Body of pancreas (tissue), 4 donors: Measurements from ENCODE around the gene FAM3A. TPM values are rescaled to one million over a fixed set of nuclear protein-coding genes. Genes with fewer than 3 reads are reported as not detected.
A peak's percentile ranks its signal among the peaks of the same experiment; 100 is the strongest.

Experiments used
- ATAC-seq: fragments of 150-250 bp; one replicate; pipeline ENCODE4 v1.9.1; 2016
- DNase-seq, 4 donors: peaks; one replicate each; pipeline ENCODE4 v3.0.0-alpha.2; 2019
- H3K27ac ChIP-seq, 4 donors: fragments of 200-600 bp; sonication (generic); 1 replicate in 3 of 4; 2 replicates in 1 of 4; pipeline versions ENCODE4 v1.5.1 to v1.6.1; 2016 to 2019; ENCODE audit warnings: mild to moderate bottlenecking in 1 of 4, mixed read lengths in 1 of 4, moderate library complexity in 1 of 4
- H3K27me3 ChIP-seq, 2 donors: fragments of 200-600 bp; sonication (generic); one replicate each; pipeline ENCODE4 v1.6.0; 2016; ENCODE audit warnings: mild to moderate bottlenecking in 1 of 2
- H3K36me3 ChIP-seq, 2 donors: fragments of 200-600 bp; sonication (generic); replicated peaks in 1 of 2; 2 replicates each; pipeline ENCODE4 v1.5.1; 2016; ENCODE audit warnings: low read depth in 2 of 2; ENCODE audit not compliant: insufficient read depth in 1 of 2
- H3K4me1 ChIP-seq: fragments of 200-600 bp; sonication (generic); one replicate; pipeline ENCODE4 v1.6.0; 2016
- H3K4me3 ChIP-seq, 2 donors: fragments of 200-600 bp; sonication (generic); 1 replicate in 1 of 2; 2 replicates in 1 of 2; pipeline ENCODE4 v1.5.1; 2016 to 2019
- H3K9me3 ChIP-seq, 3 donors: fragments of 200-600 bp; sonication (generic); 1 replicate in 2 of 3; 2 replicates in 1 of 3; pipeline ENCODE4 v1.5.1; 2016
- POLR2A ChIP-seq, 3 donors: fragments of 450-650 bp; IDR thresholded peaks; one replicate each; pipeline ENCODE4 v1.6.1; 2016; ENCODE audit warnings: antibody characterized with exemption in 3 of 3, mild to moderate bottlenecking in 2 of 3
- WGBS, 2 donors: methylation state at CpG; one replicate each; pipeline ENCODE4 v1.1.5; 2017; 5-methylcytosine and 5-hydroxymethylcytosine counted together
- intact Hi-C: fragments of 100-400 bp; cut with DNase I; formaldehyde crosslinking; loops from one replicate; pipeline ENCODE4 v1.15.1; 2023
- small RNA-seq: library from RNA; depleted of rRNA; stranded (forward); fragments of <200 nt; gene quantifications from one replicate; pipeline ENCODE3, GENCODE V24; 2016
- total RNA-seq, 2 donors: library from RNA; depleted of rRNA; stranded (reverse); fragments of >200 nt; gene quantifications; one replicate each; pipeline ENCODE4 v1.1.0, GENCODE V29; 2016
- TF ChIP-seq, protein P1 (sequence below), 7 experiments: fragments of 450-650 bp in 4 of 7; fragments of 200-600 bp in 3 of 7; sonication (generic) in 3 of 7; IDR thresholded peaks; one replicate each; pipeline ENCODE4 v1.5.1; 2016 to 2019; ENCODE audit warnings: antibody characterized with exemption in 7 of 7

The FAM3A gene
- total RNA-seq, 2 donors from 2014 or later: 32.3 to 48.3 TPM

DNA sequence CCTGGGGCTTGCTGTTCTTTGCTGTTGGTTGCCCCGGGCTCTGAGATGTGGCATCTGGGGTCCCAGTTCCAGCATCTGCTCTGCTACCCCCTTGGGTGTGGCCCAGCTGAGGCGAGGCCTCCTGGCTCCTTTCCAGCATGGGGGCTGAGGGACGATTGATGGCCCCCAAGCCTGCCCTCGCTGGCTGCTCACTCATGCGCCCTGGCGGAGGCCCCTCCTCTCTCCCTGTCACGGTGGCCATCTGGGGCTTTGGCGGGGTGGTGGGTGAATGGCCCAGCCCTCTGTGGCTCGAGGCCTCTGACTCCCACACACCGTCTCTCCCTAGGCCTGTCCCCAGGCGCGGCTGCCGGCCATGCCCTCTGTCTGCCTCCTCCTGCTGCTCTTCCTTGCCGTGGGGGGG is 56.2 kb downstream of the FAM3A start:
- no peak overlapping the region for H3K4me3 ChIP-seq
- H3K9me3 ChIP-seq: no peaks in the 10 kb centered on the region
- no peaks in the 10 kb centered on the region for H3K36me3 ChIP-seq
- WGBS, 2 donors: 69 to 94% methylated on average over 3 to 12 of the region's 14 CpGs
- H3K27ac ChIP-seq: no peak overlapping the region
- no peaks in the 10 kb centered on the region for H3K4me1 ChIP-seq
- DNase-seq (no peak), ATAC-seq (no peak)
- TF ChIP-seq POLR2A (IDR thresholded peaks at IDR 0.05): no peak
- TF ChIP-seq, protein P1, sequence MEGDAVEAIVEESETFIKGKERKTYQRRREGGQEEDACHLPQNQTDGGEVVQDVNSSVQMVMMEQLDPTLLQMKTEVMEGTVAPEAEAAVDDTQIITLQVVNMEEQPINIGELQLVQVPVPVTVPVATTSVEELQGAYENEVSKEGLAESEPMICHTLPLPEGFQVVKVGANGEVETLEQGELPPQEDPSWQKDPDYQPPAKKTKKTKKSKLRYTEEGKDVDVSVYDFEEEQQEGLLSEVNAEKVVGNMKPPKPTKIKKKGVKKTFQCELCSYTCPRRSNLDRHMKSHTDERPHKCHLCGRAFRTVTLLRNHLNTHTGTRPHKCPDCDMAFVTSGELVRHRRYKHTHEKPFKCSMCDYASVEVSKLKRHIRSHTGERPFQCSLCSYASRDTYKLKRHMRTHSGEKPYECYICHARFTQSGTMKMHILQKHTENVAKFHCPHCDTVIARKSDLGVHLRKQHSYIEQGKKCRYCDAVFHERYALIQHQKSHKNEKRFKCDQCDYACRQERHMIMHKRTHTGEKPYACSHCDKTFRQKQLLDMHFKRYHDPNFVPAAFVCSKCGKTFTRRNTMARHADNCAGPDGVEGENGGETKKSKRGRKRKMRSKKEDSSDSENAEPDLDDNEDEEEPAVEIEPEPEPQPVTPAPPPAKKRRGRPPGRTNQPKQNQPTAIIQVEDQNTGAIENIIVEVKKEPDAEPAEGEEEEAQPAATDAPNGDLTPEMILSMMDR (IDR thresholded peaks at IDR 0.05): no peak
- no peaks in the 10 kb centered on the region for H3K27me3 ChIP-seq
- intact Hi-C loops: no loop called here

DNA sequence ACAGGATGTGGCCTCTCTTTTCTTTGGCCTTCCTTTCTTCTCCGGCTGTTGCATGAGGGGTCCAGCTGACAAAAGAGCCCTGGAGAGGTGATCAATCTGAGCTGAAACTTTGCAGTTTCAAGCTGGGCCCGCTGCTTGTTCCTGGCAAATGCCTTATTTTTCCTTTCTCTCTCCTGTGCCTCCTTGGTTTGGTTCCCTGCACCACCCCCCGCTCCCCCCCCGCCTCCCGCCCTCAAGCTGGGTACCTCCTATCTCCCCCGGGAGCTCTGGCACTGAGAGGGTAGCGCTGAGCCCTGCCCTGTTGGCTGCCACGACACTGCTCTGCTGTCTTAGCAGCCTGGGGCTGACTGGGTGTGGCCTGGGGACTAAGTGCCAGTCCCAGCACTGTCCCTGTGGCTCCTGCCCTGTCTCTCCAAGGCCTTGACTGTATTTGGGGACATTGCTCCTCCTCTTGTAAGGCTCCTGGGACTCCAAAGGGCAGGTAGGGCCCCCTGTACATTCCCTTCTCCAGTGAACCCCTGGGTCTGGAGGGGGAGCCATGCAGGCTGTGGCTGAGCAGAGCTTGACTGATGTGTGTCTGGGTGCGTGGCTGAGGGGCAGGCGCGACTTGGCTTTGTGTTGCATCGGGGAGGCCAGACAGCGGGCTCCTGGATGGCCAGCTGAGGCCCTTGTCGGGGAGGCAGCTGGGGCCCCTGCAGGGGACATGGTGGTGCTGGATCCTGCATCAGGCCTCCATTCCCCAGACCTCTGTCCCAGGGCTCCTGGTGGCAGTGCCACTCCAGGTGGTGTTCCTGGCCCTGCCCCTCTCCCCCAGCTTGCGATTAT is 56.9 kb downstream of the FAM3A start:
- peak; percentile 52 for ATAC-seq
- H3K27me3 ChIP-seq: no peaks in the 10 kb centered on the region
- no peaks in the 10 kb centered on the region for H3K9me3 ChIP-seq
- TF ChIP-seq, protein P1 (IDR thresholded peaks at IDR 0.05): no peak
- TF ChIP-seq POLR2A (IDR thresholded peaks at IDR 0.05): no peak
- intact Hi-C loops: no loop called here
- peak overlapping the region in 1 of 2 donors; percentile 15 for H3K4me3 ChIP-seq
- H3K36me3 ChIP-seq: no peaks in the 10 kb centered on the region
- WGBS, 2 donors: 24 to 58% methylated on average over 7 to 11 of the region's 15 CpGs
- no peaks in the 10 kb centered on the region for H3K4me1 ChIP-seq
- peak in 2 of 4 donors; percentile 48 to 54 for DNase-seq
- peak overlapping the region in 3 of 4 donors; percentile 46 to 61 (median 49) for H3K27ac ChIP-seq

DNA sequence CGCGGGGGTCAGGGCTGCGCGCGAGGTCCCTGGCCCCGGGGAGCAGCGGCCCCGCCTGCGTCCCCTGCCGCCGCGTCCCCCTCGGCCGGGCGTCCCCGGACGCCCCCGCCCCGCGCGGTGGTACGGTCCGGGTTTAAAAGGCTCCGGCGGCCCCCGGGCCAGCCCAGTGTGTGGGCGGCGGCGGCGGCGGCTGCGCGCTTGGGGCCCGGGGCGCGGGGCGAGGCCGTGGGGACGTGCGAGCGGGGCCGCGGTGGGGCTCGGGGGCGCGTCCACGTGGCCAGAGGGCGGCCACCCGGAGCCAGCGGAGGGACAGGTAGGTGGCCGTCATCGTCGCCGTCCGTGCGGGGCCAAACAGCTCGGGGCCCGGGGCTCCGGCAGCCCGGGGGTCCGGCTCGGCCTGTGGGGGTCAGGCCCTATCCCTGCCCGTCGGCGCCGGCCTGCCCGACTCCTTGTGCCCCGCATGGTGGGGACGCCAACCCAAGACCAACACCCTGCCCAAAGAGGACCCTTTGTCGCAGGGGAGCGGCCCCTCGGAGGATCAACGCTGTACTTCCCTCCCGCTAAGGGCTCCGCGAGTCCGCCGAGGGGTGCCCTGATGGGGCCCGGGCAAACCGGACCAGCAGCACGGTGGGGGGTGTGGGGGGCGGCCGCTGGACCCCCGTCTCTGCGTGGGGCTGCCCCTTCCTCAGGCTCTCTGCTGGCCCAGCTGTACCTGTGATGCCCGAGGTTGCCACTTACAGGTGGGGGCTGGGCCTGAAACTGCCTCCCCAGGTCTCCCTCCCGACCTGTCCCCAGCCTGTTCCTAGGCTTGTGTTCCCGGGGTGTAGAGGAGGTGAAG is 57.7 kb downstream of the FAM3A start, which contains the start of gene PLXNA3:
PLXNA3 (plus strand) TSS at position 166 of the 838 bp plus-strand sequence. CDS start 1,903 bp downstream, outside the sequence.
- intact Hi-C loops: no loop called here
- no peaks in the 10 kb centered on the region for H3K27me3 ChIP-seq
- H3K27ac ChIP-seq: peak within 1 kb of the TSS; percentile 17 to 61 (median 48)
- 0% methylated on average over 2 to 18 of the region's 88 CpGs for WGBS, 2 donors
- peak within 1 kb of the TSS; percentile 15 to 31 for H3K4me3 ChIP-seq
- no peaks in the 10 kb centered on the region for H3K36me3 ChIP-seq
- H3K9me3 ChIP-seq: no peaks in the 10 kb centered on the region
- peak in 3 of 4 donors; percentile 45 to 62 (median 48) for DNase-seq
- H3K4me1 ChIP-seq: no peaks in the 10 kb centered on the region
- peak in 1 of 3 donors; percentile 21 for TF ChIP-seq POLR2A (IDR thresholded peaks at IDR 0.05)
- TF ChIP-seq, protein P1 (IDR thresholded peaks at IDR 0.05): no peak
- ATAC-seq: peak; percentile 82

DNA sequence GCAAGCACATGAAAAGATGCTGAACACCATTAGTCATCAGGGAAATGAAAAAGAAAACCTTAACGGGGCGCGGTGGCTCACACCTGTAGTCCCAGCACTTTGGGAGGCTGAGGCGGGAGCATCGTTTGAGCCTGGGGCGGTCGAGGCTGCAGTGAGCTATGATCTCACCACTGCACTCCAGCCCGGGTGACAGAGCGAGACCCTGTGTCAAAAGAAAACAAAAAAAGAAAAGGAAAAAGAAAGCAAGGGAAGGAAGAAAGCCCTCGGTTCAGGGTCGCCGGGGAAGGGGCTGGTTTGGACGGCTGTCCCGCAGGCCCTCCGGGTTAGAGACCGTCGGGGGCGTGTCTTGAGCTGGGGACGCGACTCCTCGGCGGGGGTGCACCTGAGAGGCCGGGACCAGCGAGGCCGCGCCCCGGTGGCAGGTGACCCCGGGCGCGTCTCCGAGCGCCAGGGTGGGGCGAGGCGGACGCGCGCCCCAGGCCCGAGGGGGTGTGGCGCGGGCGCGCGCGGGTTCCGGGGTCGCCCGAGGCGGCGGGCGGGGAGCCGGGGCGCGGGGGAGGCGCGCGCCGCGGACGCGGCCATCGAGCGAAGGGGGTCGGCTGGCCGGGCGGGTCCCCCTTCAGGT is 58.4 kb downstream of the FAM3A start:
- Histone ChIP-seq H3K36me3 (no peaks in the 10 kb centered on the region), H3K27ac (peak overlapping the region; percentile 17 to 61 (median 48)), H3K4me1 (no peaks in the 10 kb centered on the region), H3K4me3 (no peak overlapping the region), H3K9me3 (no peaks in the 10 kb centered on the region), H3K27me3 (no peaks in the 10 kb centered on the region)
- no peak for TF ChIP-seq POLR2A (IDR thresholded peaks at IDR 0.05)
- TF ChIP-seq, protein P1 (IDR thresholded peaks at IDR 0.05): no peak
- ATAC-seq (peak; percentile 77), DNase-seq (peak; percentile 49 to 68 (median 52))
- intact Hi-C loops: no loop called here
- WGBS, 2 donors: 2 to 11% methylated on average over 22 to 55 of the region's 65 CpGs

Small RNAs within 50 kb of the gene (small RNA-seq; reads per million reads assigned to genes)
- gene RN7SL697P: not detected

Other genes with a start within 250 kb of the FAM3A start
- gene TEX28, start 221.1 kb downstream of the FAM3A start, total RNA-seq: not detected
- gene TKTL1, start 220.4 kb downstream of the FAM3A start, total RNA-seq: not detected
- gene FLNA, start 141.6 kb downstream of the FAM3A start, total RNA-seq: 100 to 1,000 TPM; 230 to 308 TPM
- gene EMD, start 136.9 kb downstream of the FAM3A start, total RNA-seq: 10 to 100 TPM; 23.6 to 28.3 TPM
- 1,000 to 10,000 TPM; 1,426 to 2,757 TPM for gene RPL10, start 117.9 kb downstream of the FAM3A start, total RNA-seq
- 10 to 100 TPM in 1 of 2 donors, 1 to 10 TPM in 1; 9.6 to 16.1 TPM for gene DNASE1L1, start 107.0 kb downstream of the FAM3A start, total RNA-seq
- 10 to 100 TPM; 42.0 to 97.6 TPM for gene TAFAZZIN, start 104.7 kb downstream of the FAM3A start, total RNA-seq
- 10 to 100 TPM; 49.8 to 51.4 TPM for gene ATP6AP1, start 87.6 kb downstream of the FAM3A start, total RNA-seq
- 10 to 100 TPM; 68.5 to 83.4 TPM for gene GDI1, start 79.1 kb downstream of the FAM3A start, total RNA-seq
- gene FAM50A, start 72.1 kb downstream of the FAM3A start, total RNA-seq: 10 to 100 TPM; 14.5 to 48.8 TPM
- 10 to 100 TPM in 1 of 2 donors, 1 to 10 TPM in 1; 7.3 to 19.1 TPM for gene PLXNA3, start 58.0 kb downstream of the FAM3A start, total RNA-seq
- gene LAGE3, start 37.0 kb downstream of the FAM3A start, total RNA-seq: 10 to 100 TPM; 20.2 to 27.4 TPM
- 10 to 100 TPM; 24.9 to 34.9 TPM for gene UBL4A, start 29.6 kb downstream of the FAM3A start, total RNA-seq
- gene SLC10A3, start 25.6 kb downstream of the FAM3A start, total RNA-seq: 10 to 100 TPM; 18.9 to 24.7 TPM
- gene G6PD, start 30.6 kb upstream of the FAM3A start, total RNA-seq: 10 to 100 TPM in 1 of 2 donors, 1 to 10 TPM in 1; 7.6 to 16.1 TPM
- gene IKBKG, start 31.4 kb upstream of the FAM3A start, total RNA-seq: 10 to 100 TPM in 1 of 2 donors, 1 to 10 TPM in 1; 9.9 to 11.9 TPM
- gene CTAG1A, start 68.9 kb upstream of the FAM3A start, total RNA-seq: not detected
- not detected for gene CTAG1B, start 103.0 kb upstream of the FAM3A start, total RNA-seq
- gene CTAG2, start 137.3 kb upstream of the FAM3A start, total RNA-seq: not detected
- gene GAB3, start 234.8 kb upstream of the FAM3A start, total RNA-seq: 1 to 10 TPM in 1 of 2 donors, under 1 TPM in 1; 0.66 to 3.4 TPM
- gene DKC1, start 246.6 kb upstream of the FAM3A start, total RNA-seq: 10 to 100 TPM; 17.9 to 26.0 TPM